MCF 10A (cell line): ENCODE data around the gene CDC16. TPM values are rescaled to one million over a fixed set of nuclear protein-coding genes. Genes with fewer than 3 reads are reported as not detected.

Experiments
- BruUV-seq: library from RNA; stranded (reverse); fragments of 400-500 nt; replicated peaks from 2 replicates; lab custom pipeline; 2021; lab: Mats Ljungman, UMichigan
- CTCF ChIA-PET: fragments of 300-600 bp; sonication (Branson Sonifier 250); formaldehyde crosslinking; extraction: SDS; loops from one replicate; lab custom pipeline; 2021; ENCODE audit warnings: antibody characterized with exemption, inconsistent platforms; lab: Yijun Ruan, JAX
- POLR2A ChIA-PET: fragments of 300-600, 350-650 bp; sonication (Branson Sonifier 250); formaldehyde crosslinking; extraction: SDS; loops from one replicate; lab custom pipeline; 2020; ENCODE audit warnings: antibody characterized with exemption, inconsistent platforms; lab: Yijun Ruan, JAX
- DNase-seq: peaks from one replicate; pipeline ENCODE4 v3.0.0-alpha.2; 2018; ENCODE audit not compliant: unreplicated experiment
- H3K27ac Mint-ChIP-seq: one replicate; pipeline ENCODE4 v1.8.0; 2022; ENCODE audit warnings: mild to moderate bottlenecking, low read depth, mixed read lengths; ENCODE audit not compliant: unreplicated experiment
- H3K27me3 Mint-ChIP-seq: one replicate; pipeline ENCODE4 v1.8.0; 2022; ENCODE audit warnings: mixed read lengths; ENCODE audit not compliant: insufficient read depth, unreplicated experiment
- H3K36me3 Mint-ChIP-seq: one replicate; pipeline ENCODE4 v1.8.0; 2022; ENCODE audit warnings: mild to moderate bottlenecking, moderate library complexity, mixed read lengths; ENCODE audit not compliant: insufficient read depth, unreplicated experiment
- H3K4me1 Mint-ChIP-seq: one replicate; pipeline ENCODE4 v1.8.0; 2022; ENCODE audit warnings: mixed read lengths; ENCODE audit not compliant: insufficient read depth, unreplicated experiment
- H3K4me3 Mint-ChIP-seq: one replicate; pipeline ENCODE4 v1.8.0; 2022; ENCODE audit warnings: mild to moderate bottlenecking, moderate library complexity, mixed read lengths; ENCODE audit not compliant: unreplicated experiment
- H3K9me3 Mint-ChIP-seq: one replicate; pipeline ENCODE4 v1.8.0; 2022; ENCODE audit warnings: mixed read lengths; ENCODE audit not compliant: unreplicated experiment
- intact Hi-C: fragments of 100-400 bp; cut with micrococcal nuclease; formaldehyde crosslinking; loops from 2 replicates; pipeline ENCODE4 v1.14.1; 2022
- total RNA-seq: library from RNA; stranded (reverse); gene quantifications from 2 replicates; pipeline ENCODE4 v1.2.3, GENCODE V29; 2022
- TF ChIP-seq, protein P1 (sequence below): fragments of 200-600 bp; IDR thresholded peaks from one replicate; pipeline ENCODE4 v1.8.0; 2022; ENCODE audit warnings: antibody characterized with exemption, mild to moderate bottlenecking; ENCODE audit not compliant: unreplicated experiment

Gene CDC16
- total RNA-seq, 1 experiment from 2014 or later: 72.4 TPM

DNA sequence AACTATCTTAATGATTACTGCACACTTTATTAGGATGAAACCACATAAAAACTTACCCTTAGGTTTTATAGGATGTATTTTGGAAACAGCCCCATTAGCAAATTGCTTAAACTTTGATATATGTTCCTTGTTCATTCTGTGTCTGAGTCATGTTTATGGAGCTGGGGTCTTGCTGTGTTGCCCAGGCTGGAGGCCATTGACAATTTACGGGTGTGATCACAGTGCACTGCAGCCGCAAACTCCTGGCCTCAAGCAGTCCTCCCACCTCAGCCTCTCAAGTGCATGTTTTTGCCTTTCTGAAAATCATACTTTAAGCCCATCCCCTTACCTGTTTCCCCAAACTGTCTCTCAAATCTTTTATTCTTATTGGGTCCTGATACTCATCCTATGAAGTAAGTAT is 74.4 kb downstream of the CDC16 start:
- peaks cover 28% of the 10 kb centered on the region for H3K36me3 Mint-ChIP-seq
- intact Hi-C loops: no loop called here
- ChIA-PET CTCF (no interaction called here), POLR2A (interaction anchor here (2.7 kb wide), 1 partner anchor 28 kb away, joined by 9 read pairs; the partner anchor contains the start of gene UPF3A)
- no peaks in the 10 kb centered on the region for H3K27me3 Mint-ChIP-seq
- no TSS peak for BruUV-seq
- H3K4me3 Mint-ChIP-seq: no peak overlapping the region
- H3K4me1 Mint-ChIP-seq: peaks cover 12% of the 10 kb centered on the region
- no peak for DNase-seq
- TF ChIP-seq, protein P1, sequence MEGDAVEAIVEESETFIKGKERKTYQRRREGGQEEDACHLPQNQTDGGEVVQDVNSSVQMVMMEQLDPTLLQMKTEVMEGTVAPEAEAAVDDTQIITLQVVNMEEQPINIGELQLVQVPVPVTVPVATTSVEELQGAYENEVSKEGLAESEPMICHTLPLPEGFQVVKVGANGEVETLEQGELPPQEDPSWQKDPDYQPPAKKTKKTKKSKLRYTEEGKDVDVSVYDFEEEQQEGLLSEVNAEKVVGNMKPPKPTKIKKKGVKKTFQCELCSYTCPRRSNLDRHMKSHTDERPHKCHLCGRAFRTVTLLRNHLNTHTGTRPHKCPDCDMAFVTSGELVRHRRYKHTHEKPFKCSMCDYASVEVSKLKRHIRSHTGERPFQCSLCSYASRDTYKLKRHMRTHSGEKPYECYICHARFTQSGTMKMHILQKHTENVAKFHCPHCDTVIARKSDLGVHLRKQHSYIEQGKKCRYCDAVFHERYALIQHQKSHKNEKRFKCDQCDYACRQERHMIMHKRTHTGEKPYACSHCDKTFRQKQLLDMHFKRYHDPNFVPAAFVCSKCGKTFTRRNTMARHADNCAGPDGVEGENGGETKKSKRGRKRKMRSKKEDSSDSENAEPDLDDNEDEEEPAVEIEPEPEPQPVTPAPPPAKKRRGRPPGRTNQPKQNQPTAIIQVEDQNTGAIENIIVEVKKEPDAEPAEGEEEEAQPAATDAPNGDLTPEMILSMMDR: no peak
- H3K27ac Mint-ChIP-seq: no peak overlapping the region
- H3K9me3 Mint-ChIP-seq: no peaks in the 10 kb centered on the region

DNA sequence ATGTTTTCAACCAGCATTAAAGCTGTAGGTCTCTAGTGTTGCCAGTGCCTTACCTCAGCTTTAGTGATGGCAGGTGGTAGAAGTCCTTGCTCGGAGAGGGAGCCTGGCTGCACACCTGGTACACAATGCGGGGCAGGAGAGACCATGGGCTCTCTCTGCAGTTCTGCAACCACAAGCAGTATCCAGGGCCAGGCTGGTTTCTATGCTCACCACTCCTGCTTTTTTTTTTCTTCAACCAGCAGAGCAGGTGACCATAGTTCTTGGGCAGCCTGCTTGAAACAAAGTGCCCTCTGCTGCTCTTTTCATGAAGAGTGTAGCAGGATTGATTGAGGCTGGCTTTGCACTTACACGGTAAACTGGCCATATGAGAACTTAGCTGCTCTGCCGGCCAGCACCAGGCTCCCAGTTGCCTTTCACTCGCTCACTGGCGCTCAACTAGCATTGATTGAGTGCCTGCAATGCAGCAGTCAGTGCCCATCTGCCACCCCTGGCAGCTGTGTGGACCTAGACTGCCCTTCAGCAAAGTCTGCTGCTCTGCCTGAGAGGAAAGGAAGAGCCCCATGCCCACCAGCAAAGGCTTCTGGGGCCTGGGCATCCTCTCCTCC is 75.2 kb downstream of the CDC16 start:
- Mint-ChIP-seq H3K4me3 (no peak overlapping the region), H3K4me1 (peaks cover 13% of the 10 kb centered on the region), H3K9me3 (no peaks in the 10 kb centered on the region), H3K27ac (no peak overlapping the region), H3K36me3 (peaks cover 21% of the 10 kb centered on the region), H3K27me3 (no peaks in the 10 kb centered on the region)
- CTCF ChIA-PET: interaction anchor here (1.1 kb wide), 1 partner anchor 11 kb away, joined by 3 read pairs; no protein-coding TSS in a partner anchor
- TF ChIP-seq, protein P1: no peak
- BruUV-seq: no TSS peak
- DNase-seq: no peak
- intact Hi-C loops: no loop called here
- POLR2A ChIA-PET: interaction anchor here (2.7 kb wide), 1 partner anchor 29 kb away, joined by 9 read pairs; the partner anchor contains the start of gene UPF3A

DNA sequence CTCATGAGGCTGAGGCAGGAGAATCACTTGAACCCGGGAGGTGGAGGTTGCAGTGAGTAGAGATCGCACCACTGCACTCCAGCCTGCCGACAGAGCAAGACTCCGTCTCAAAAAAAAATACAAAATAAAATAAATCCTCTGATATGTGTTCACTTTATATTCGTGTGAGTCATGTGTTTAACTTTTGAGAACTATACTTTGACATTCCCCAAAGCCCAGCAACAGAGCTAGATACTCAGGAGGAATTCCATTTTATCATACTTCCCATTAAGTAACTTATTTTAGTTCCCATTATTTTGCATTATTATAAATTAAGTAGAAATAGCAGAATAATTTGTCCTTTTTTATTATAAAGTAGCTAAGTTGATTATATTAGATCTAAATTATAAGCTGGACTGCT is 76.3 kb downstream of the CDC16 start:
- BruUV-seq: no TSS peak
- Mint-ChIP-seq H3K36me3 (peaks cover 15% of the 10 kb centered on the region), H3K4me3 (no peak overlapping the region), H3K9me3 (no peaks in the 10 kb centered on the region), H3K27me3 (no peaks in the 10 kb centered on the region), H3K4me1 (peaks cover 21% of the 10 kb centered on the region), H3K27ac (no peak overlapping the region)
- TF ChIP-seq, protein P1: no peak
- CTCF ChIA-PET: interaction anchor here (0.7 to 1.1 kb wide), 2 partner anchors 12 to 844 kb away, joined by 3 read pairs; no protein-coding TSS in a partner anchor
- DNase-seq: no peak
- POLR2A ChIA-PET: interaction anchor here (0.6 to 2.7 kb wide), 3 partner anchors 22 to 30 kb away, joined by 3 to 9 read pairs (median 3); partner anchors contain the start of gene UPF3A
- intact Hi-C loops: no loop called here

DNA sequence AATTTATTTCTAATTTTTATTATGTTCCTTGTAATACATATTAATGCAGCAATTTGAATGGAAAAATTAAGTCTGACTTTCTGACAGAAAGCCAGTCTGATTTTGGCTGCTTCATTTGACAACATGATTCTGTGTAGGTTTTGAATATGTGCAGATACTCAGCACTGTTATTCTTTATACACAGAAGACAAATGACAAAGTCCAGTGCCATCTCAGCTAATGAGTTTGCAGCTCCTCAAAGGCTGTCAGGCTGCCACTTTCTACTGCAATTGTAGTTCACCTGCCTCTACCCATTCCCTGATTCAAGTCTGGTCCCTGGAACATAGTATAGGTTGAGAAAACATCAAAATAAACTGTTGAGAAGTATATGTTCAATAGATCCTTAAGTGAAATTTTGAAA is 76.7 kb downstream of the CDC16 start:
- Mint-ChIP-seq H3K27ac (no peak overlapping the region), H3K9me3 (no peaks in the 10 kb centered on the region), H3K4me1 (peaks cover 21% of the 10 kb centered on the region), H3K36me3 (peaks cover 13% of the 10 kb centered on the region), H3K27me3 (no peaks in the 10 kb centered on the region), H3K4me3 (no peak overlapping the region)
- TF ChIP-seq, protein P1: no peak
- no peak for DNase-seq
- POLR2A ChIA-PET: interaction anchor here (0.6 to 2.9 kb wide), 4 partner anchors 22 to 75 kb away, joined by 3 to 12 read pairs (median 6); partner anchors contain the start of genes CDC16 and UPF3A
- intact Hi-C loops: no loop called here
- CTCF ChIA-PET: no interaction called here
- no TSS peak for BruUV-seq
